Fibroblast of the aortic adventitia (primary cell): ENCODE measurements around the gene TMIE. TPM values are rescaled to one million over a fixed set of nuclear protein-coding genes. Genes with fewer than 3 reads are reported as not detected.
"Not testable (repeated sequence)": the region's sequence is repeated elsewhere in the genome, so short reads cannot be mapped to it uniquely, and the experiment has no call there.

ENCODE experiments used
- DNase-seq: peaks from one replicate; pipeline ENCODE4 v3.0.0-alpha.2; 2010; ENCODE audit warnings: low read depth
- H3K4me3 ChIP-seq: 2 replicates; pipeline ENCODE4 v1.5.1; 2011; ENCODE audit warnings: low read depth, mild to moderate bottlenecking, control low read depth, low read length, moderate library complexity
- total RNA-seq: library from RNA; depleted of rRNA; stranded (reverse); fragments of >200 nt; gene quantifications from 2 replicates; pipeline ENCODE4 v1.2.3, GENCODE V29; 2012; ENCODE audit warnings: low replicate concordance
- TF ChIP-seq, protein P1 (sequence below): IDR thresholded peaks from 2 replicates; pipeline ENCODE4 v1.5.1; 2011; ENCODE audit warnings: mild to moderate bottlenecking, low read length, control low read depth, inconsistent platforms; ENCODE audit not compliant: insufficient read depth

TMIE gene
- total RNA-seq, 1 donor = not detected

DNA sequence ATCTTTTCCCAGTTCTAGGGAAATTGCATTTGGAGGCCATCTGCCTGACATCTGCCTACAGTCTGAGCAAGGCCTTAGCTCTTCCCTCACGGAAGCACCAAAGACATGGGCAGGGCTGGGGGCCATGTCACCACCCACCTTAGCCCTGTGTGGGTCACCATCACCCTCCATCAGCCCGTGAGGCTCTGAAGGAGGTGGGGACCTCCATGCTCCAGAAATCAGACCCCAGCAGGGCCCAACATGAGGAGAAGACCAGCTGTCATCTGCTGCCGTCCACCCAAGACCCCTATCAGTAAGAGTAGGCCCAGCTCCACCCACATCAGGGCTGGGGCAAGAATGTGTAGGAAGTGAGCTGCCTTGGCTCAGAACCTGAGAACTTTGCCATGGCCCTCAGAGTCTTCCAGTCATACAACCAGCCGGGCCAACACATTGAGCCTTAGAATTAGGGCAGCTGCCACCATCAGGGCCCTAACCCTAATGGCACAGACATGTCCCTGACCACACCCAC lies 1.9 kb downstream of the TMIE start:
- no peak for DNase-seq
- no peak overlapping the region for H3K4me3 ChIP-seq
- TF ChIP-seq, protein P1, sequence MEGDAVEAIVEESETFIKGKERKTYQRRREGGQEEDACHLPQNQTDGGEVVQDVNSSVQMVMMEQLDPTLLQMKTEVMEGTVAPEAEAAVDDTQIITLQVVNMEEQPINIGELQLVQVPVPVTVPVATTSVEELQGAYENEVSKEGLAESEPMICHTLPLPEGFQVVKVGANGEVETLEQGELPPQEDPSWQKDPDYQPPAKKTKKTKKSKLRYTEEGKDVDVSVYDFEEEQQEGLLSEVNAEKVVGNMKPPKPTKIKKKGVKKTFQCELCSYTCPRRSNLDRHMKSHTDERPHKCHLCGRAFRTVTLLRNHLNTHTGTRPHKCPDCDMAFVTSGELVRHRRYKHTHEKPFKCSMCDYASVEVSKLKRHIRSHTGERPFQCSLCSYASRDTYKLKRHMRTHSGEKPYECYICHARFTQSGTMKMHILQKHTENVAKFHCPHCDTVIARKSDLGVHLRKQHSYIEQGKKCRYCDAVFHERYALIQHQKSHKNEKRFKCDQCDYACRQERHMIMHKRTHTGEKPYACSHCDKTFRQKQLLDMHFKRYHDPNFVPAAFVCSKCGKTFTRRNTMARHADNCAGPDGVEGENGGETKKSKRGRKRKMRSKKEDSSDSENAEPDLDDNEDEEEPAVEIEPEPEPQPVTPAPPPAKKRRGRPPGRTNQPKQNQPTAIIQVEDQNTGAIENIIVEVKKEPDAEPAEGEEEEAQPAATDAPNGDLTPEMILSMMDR = no peak

DNA sequence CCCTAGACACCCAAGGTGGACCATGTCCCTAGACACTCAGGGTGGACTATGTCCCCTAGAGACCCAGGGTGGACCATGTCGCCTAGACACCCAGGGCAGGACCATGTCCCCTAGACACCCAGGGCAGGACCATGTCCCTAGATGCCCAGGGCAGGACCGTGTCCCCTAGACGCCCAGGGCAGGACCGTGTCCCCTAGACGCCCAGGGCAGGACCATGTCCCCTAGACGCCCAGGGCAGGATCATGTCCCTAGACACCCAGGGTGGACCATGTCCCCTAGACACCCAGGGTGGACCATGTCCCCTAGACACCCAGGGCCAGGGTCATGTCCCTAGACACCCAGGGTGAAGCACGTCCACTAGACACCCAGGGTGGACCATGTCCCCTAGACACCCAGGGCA lies 3.2 kb downstream of the TMIE start:
- not testable (repeated sequence) for DNase-seq, H3K4me3 ChIP-seq

DNA sequence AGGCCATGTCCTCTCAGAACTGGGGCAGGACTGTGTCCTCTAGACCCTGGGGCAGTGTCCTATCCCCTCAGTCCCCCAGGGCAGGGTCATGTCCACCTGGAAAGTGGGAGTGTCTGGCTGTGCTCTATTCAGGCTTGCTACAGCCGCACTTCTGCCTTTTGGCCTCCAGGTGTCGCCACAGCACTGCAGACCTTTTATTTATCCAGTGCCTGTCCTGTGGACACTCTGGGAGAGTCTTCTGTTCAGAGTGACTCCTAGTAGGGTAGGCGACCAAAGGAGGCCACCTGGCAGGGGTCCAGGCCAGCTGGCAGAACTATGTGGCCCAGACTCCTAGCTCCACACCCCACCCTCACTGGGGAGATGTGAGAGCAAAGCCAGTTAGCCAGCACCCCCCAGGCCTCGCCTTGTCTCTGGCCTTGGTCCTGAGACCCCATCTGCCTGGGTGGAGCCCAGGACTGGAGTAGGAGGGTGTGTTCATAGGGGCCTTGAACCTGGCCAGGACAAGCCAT lies 3.9 kb downstream of the TMIE start:
- no peak overlapping the region for H3K4me3 ChIP-seq
- peak; percentile 71 for DNase-seq
- TF ChIP-seq, protein P1 = peak; percentile 98

DNA sequence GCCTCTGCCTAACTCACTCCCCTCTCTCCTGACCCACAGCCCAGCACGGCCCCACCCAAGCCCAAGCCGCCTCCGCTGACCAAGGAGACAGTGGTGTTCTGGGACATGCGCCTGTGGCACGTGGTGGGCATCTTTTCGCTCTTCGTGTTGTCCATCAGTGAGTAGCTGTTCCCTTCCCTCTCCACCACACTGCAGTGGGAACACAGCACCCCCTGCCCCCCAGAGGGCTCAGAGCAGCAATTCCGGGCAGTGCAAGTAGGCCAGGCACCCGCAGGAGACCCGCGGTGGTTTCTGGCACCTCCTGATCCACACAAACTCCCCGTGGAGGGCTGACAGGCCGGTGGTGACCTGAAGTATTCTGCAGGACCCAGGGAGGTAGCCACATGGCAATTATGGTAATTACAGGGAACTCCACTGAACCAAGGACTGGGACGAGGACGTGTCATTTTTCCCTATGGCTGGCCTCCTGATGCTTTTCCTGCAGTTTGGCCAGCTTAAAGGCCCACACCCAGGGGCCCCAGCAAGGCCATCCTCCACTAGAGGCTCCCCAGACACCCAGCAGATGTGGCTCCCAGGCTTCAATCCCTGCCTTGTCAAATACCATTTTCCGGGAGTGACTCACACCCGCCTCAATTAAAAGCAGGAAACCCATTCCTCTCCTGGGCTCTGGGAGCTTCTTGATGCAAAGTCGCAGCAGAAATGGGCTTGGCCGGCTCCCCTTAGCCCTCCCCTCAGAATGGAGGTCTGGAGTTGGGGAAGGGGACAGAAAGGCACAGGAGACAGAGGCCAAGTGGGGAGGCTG lies 4.8 kb downstream of the TMIE start:
- DNase-seq = peak; percentile 31
- TF ChIP-seq, protein P1 = no peak
- H3K4me3 ChIP-seq = no peak overlapping the region

DNA sequence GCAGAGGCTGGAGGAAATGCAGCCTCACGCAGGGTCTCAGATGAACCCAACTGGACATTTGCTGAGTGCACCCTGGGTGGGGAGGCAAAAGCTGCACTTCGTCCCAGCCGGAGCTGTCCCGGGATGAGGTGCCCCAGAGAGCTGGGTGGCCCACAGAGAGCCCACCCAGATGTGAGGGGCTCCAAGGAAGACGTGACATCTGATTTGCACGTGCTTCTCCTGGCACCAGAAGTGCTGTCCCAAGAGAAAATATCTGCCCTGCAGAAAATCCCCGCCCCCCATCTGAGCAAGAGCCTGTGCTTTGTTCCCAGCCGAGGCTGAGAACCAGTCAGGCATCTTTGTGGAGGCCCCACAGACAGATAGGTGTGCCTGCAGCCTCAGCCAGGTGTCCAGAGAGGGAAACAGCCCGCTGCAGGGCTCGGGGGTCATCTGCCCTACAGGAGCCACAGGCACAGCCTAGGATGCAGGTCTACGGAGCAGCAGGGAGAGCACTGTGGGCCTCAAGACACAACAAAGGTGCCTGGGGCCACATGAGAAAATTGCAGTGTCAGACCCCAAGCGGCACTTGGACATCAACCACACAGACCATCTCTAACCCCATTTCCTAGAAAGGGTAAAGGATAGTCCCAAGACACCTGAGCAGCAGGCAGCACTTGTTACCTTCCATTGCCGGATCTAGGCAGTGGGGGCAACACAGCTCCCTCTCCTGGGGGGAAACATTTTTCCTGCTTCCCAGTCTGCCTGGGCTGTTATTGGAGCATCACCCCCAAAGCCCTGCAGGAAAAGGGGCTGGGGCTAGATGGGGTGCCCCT lies 5.8 kb downstream of the TMIE start:
- TF ChIP-seq, protein P1 = no peak
- DNase-seq = no peak
- H3K4me3 ChIP-seq = no peak overlapping the region

DNA sequence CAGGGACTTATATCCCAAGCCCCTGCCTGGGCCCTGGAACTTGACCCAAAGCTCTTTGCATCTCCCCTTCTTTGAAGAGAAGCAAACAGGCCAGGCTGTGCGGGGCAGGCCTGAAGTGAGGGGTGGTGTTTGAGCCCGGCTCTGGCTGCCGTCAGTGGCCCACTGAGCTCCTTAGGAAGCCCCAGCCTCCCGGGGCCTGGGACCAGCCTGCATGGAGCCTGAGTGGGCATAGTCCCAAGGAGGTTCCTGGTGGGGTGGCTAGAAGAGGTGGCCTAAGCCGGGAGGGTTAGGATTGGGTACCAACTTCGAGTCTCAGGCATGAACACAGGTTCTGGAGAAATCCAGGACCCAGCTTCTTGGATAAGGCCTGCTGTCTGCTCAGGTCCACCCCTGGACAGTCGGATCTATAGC lies 6.4 kb downstream of the TMIE start:
- TF ChIP-seq, protein P1 = no peak
- DNase-seq = no peak
- H3K4me3 ChIP-seq = no peak overlapping the region
